ENCODE data around the gene SERPINI1.
"Not testable (repeated sequence)": the region's sequence is repeated elsewhere in the genome, so short reads cannot be mapped to it uniquely, and the experiment has no call there.

The SERPINI1 gene

GRCh38 chr3:167810236-167810635 is 74.7 kb downstream of the SERPINI1 start:
- no peak for DNase-seq

DNA sequence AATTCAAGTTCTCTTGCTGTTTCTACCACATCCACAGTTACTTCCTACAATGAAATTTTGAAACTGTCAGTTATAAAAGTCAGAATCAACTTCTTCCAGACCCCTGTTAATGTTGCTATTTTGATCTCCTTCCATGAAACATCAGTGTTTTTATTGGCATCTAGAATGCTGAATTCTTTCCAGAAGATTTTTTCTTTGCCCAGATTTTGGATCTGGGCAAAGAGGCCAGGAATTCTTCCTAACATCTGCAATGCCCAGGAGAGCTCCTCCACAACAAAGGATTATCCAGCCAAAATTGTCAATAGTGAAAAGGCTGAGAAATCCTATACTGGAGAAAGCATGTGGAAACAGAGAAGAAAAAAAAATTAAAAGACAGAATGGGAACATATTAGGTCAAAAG is 75.5 kb downstream of the SERPINI1 start:
- DNase-seq = no peak

DNA sequence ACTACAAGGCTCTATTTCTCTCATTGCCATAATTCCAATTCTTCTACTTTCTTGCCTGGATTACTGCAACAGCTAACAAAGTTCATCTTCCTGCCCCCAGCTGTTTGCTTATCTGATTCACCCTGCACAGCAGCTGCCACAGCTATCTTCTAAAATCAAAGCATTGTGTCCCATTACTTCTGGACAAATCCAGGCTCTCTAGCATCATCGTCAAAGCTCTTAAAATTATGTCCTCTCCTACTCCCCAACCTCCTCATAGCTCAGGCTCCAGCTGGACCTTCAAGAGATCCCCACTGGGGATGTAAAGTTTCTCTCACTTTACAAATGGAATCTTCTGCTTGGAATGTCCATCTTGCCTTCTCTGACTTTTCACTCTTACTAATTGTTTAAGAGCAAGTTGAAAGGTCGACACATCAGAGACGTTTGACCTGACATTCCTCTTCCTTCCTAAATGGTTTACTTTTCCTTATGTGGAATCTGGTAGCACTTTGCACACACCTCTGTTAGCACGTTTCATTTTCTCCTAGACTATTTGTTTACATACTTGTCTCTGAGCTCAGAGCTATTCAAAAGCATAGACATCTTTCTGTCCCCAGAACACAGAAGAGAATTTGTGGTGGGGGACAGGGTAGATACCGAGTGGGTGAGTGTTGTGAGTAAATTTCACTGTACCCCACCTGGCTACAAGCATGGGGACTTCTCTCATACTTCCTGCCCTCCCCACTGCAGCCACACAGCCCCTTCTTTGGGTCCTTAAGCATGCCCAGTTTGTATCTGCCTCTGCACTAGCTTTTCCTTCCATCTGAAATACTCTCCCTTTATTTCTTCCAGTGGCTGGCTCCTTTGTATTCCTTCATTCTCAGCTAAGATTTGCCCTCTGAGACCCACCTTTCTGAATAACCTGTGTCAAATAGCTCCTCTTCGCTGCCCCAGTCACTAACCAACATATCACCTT is 77.9 kb downstream of the SERPINI1 start:
- DNase-seq = no peak

GRCh38 chr3:167814441-167814951 is 79.0 kb downstream of the SERPINI1 start:
- no peak for DNase-seq

DNA sequence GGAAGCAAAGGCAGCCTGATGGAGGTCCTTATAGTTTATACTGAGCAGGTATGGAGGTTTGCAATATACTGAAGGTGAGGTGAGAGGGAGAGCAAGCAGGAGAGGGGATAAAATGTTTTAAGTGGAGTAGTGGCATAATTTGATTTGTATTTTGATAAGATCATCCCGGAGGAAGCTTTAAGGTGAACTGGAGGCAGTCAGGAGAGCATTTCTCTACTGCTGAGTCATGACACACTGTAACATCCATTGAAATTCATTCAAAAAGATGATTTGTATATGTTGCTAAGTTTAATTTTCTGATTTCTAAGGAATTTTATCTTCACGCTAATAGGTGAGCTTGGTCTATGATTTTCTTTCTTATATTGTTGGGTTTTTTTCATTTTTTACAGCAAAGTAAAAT is 81.4 kb downstream of the SERPINI1 start:
- no peak for DNase-seq

GRCh38 chr3:167820102-167820865 is 84.8 kb downstream of the SERPINI1 start:
- no peak for DNase-seq

GRCh38 chr3:167821248-167821805 is 85.8 kb downstream of the SERPINI1 start:
- no peak for DNase-seq

DNA sequence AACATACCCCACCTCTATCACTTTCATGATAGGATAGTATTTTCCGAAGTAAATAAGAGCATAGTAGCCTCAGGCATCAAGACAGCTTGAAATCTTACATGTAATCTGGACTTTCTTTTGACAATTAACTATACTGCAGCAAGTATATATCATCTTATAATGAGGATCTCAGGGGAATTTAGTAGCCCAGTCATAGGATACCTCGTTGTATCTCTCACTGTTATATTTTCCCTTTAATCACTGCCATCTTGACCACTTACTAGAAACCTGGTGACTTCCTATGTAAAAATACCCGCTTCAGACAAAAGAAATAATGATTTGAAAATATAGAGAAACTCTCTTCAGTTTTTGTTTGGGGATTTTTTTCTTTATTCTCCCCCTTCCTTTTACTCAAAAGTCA is 88.2 kb downstream of the SERPINI1 start:
- DNase-seq = no peak

DNA sequence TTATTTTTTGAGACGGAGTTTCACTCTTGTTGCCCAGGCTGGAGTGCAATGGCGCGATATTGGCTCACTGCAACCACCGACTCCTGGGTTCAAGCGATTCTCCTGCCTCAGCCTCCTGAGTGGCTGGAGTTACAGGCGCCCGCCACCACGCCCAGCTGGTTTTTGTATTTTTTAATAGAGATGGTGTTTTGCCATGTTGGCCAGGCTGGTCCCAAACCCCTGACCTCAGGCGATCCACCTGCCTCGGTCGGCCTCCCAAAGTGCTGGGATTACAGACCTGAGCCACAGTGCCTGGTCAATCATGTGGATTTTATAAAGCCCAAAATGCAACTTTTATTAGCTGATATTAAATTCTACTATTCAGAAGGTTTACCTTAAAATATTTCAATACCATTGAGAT is 92.1 kb downstream of the SERPINI1 start:
- DNase-seq = not testable (repeated sequence)

GRCh38 chr3:167829071-167829470 is 93.5 kb downstream of the SERPINI1 start:
- DNase-seq = no peak

DNA sequence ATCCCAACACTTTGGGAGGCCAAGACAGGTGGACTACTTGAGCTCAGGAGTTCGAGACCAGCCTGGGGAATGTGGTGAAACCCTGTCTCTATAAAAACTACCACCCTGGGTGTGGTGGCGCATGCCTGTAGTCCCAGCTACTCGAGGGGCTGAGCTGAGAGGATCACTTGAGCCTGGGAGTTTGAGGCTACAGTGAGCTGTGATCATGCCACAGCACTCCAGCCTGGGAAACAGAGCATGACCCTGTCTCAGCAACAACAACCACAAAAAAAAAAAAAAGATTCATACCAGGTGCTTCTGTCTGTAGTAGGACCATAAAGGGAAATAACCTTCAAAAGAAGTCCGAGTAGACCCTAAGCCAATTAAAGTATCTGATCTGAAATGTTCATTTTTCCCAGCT is 94.5 kb downstream of the SERPINI1 start:
- DNase-seq = no peak

DNA sequence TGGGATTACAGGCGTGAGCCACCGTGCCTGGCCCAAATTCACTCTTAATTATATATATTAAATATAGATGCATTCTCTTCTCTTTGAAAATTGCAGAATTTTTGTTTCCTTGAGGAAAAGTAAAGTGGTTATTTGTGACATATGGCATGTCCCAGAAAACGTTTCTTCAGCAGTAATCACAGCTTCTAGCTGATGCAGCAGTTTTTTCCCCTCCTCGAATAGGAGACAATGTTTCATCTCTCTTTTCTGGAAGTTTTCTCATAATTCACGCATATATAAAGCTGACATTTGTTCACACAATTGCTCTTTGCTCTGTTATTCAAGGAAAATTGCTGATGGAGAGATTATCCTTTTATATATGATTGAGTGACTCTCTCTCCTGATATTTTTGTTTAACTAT is 99.8 kb downstream of the SERPINI1 start:
- no peak for DNase-seq

GRCh38 chr3:167835953-167836352 is 100.4 kb downstream of the SERPINI1 start:
- no peak for DNase-seq

DNA sequence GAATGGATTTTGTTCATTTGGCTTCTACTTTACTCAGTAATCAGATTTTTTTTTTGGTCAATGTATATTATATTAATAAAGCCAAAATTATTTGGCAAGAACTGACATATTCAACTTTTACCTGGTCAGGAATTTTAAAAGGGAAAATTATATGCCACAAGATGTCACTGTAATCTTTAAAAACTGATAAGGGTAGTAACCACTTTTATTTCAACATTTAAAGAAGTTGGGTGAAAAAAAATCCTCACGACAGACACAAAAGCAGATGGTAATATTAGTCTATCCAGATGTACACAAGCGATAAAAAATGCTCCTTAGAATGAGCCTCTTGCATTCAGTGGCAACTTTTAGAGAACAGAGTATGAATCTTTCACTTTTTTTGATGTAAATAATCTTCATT is 101.9 kb downstream of the SERPINI1 start:
- no peak for DNase-seq

GRCh38 chr3:167839460-167840134 is 104.1 kb downstream of the SERPINI1 start:
- no peak for DNase-seq

GRCh38 chr3:167840247-167840646 is 104.7 kb downstream of the SERPINI1 start:
- DNase-seq = no peak

DNA sequence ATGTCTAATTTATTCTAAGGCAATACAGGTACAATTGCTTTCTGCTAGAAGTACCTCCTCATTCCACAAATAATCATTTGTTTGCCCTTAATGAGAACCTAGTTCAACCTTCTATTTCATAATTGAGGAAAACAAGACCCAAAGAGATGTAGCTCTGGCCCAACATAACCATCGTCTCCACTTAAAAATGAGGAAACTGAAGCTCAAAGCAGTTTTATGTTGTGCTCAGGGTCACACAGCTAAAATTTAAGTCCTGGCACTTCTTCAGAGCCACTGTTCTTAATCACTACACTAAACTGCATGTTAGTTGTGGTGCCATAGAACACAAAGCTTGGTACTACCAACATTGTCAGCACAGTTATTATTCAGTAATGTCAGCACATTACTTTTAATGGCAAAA is 108.0 kb downstream of the SERPINI1 start:
- no peak for DNase-seq

DNA sequence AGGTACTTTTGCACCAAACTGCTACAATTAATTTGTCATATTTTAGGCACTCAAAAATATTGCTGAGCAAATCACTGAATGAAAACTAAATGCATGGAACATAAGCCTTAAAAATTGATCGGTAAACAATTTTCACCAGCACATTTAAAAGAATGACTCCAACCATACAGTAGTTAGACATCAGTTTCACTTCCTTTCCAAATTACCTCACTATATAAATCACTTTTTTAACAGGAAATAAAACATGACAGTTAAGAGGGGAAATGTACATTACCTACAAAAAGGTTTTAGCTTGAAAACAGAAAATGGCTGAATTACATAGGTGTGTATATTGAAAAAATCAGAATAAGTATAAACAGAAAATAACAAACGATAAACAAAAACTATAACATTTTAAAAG is 108.4 kb downstream of the SERPINI1 start:
- DNase-seq = no peak

GRCh38 chr3:167844528-167844927 is 109.0 kb downstream of the SERPINI1 start:
- no peak for DNase-seq

DNA sequence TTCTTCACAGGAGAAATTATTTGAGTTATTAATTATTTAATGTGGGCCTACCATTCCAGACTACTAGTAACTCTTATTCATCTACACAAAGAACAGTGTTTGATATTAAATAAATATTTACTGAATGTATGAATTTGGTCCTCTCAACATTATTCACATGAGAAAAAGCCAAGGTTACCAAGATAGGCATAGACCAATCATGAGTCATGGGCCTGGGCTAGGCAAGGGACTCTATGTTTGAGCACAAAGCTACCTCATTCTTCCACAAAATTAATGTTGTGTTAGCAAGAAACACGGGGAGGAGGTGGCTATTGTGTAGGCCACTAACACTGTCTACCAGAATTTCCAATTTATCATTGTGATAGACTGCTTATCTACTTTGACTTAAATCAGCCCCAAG is 115.7 kb downstream of the SERPINI1 start:
- no peak for DNase-seq

- DNase-seq = no peak
These were observed 116.2 kb downstream of the SERPINI1 start for GRCh38 chr3:167851749-167852148.

GRCh38 chr3:167852216-167852615 is 116.7 kb downstream of the SERPINI1 start:
- DNase-seq = no peak

GRCh38 chr3:167854063-167854462 is 118.5 kb downstream of the SERPINI1 start:
- no peak for DNase-seq

All from NCI-H1048 (cell line).